ENCODE data around the gene PIK3CD.
"Not testable (repeated sequence)": the region's sequence is repeated elsewhere in the genome, so short reads cannot be mapped to it uniquely, and the experiment has no call there.

The PIK3CD gene

GRCh38 chr1:9753121-9753531 is 101.6 kb downstream of the PIK3CD start:
- H3K9me3 Mint-ChIP-seq, result no peaks in the 10 kb centered on the region
- no peaks in the 10 kb centered on the region for H3K27me3 Mint-ChIP-seq
- peaks cover 59% of the 10 kb centered on the region for H3K36me3 Mint-ChIP-seq (ENCODE audit: insufficient read depth)
- peaks cover 5% of the 10 kb centered on the region for H3K4me1 Mint-ChIP-seq
- no peak overlapping the region for H3K4me3 Mint-ChIP-seq
- DNase-seq (ENCODE audit: low spot score in 2 of 2) (no peak), ATAC-seq (replicated peaks; ENCODE audit: extremely low read depth, poor library complexity, severe bottlenecking) (no peak)
- no peak overlapping the region for H3K27ac Mint-ChIP-seq (ENCODE audit: low read depth)

GRCh38 chr1:9755441-9755995 is 104.0 kb downstream of the PIK3CD start:
- H3K9me3 Mint-ChIP-seq, result no peaks in the 10 kb centered on the region
- DNase-seq (ENCODE audit: low spot score in 2 of 2), result no peak
- peaks cover 10% of the 10 kb centered on the region for H3K4me1 Mint-ChIP-seq
- H3K27me3 Mint-ChIP-seq, result no peaks in the 10 kb centered on the region
- no peak overlapping the region for H3K4me3 Mint-ChIP-seq
- ATAC-seq (replicated peaks; ENCODE audit: extremely low read depth, poor library complexity, severe bottlenecking), result no peak
- H3K27ac Mint-ChIP-seq (ENCODE audit: low read depth), result peak overlapping the region; percentile 3
- peaks cover 42% of the 10 kb centered on the region for H3K36me3 Mint-ChIP-seq (ENCODE audit: insufficient read depth)

GRCh38 chr1:9758559-9759121 is 107.1 kb downstream of the PIK3CD start:
- Mint-ChIP-seq H3K27ac (ENCODE audit: low read depth) (no peak overlapping the region), H3K27me3 (no peaks in the 10 kb centered on the region), H3K4me1 (peaks cover 22% of the 10 kb centered on the region), H3K9me3 (no peaks in the 10 kb centered on the region), H3K4me3 (no peak overlapping the region), H3K36me3 (ENCODE audit: insufficient read depth) (peaks cover 20% of the 10 kb centered on the region)
- ATAC-seq (replicated peaks; ENCODE audit: extremely low read depth, poor library complexity, severe bottlenecking), result no peak
- DNase-seq (ENCODE audit: low spot score in 2 of 2), result no peak

GRCh38 chr1:9759939-9760338 is 108.4 kb downstream of the PIK3CD start:
- H3K4me3 Mint-ChIP-seq, result no peak overlapping the region
- H3K9me3 Mint-ChIP-seq, result no peaks in the 10 kb centered on the region
- peaks cover 14% of the 10 kb centered on the region for H3K36me3 Mint-ChIP-seq (ENCODE audit: insufficient read depth)
- peaks cover 31% of the 10 kb centered on the region for H3K4me1 Mint-ChIP-seq
- no peak for DNase-seq (ENCODE audit: low spot score in 2 of 2)
- no peaks in the 10 kb centered on the region for H3K27me3 Mint-ChIP-seq
- no peak for ATAC-seq (replicated peaks; ENCODE audit: extremely low read depth, poor library complexity, severe bottlenecking)
- H3K27ac Mint-ChIP-seq (ENCODE audit: low read depth), result no peak overlapping the region

- Mint-ChIP-seq H3K4me1 (peaks cover 32% of the 10 kb centered on the region), H3K36me3 (ENCODE audit: insufficient read depth) (peaks cover 10% of the 10 kb centered on the region), H3K27ac (ENCODE audit: low read depth) (no peak overlapping the region), H3K9me3 (no peaks in the 10 kb centered on the region), H3K4me3 (no peak overlapping the region), H3K27me3 (no peaks in the 10 kb centered on the region)
- no peak for ATAC-seq (replicated peaks; ENCODE audit: extremely low read depth, poor library complexity, severe bottlenecking)
- DNase-seq (ENCODE audit: low spot score in 2 of 2), result no peak
Measured at GRCh38 chr1:9760824-9761223, 109.3 kb downstream of the PIK3CD start.

- Mint-ChIP-seq H3K36me3 (ENCODE audit: insufficient read depth) (peaks cover 8% of the 10 kb centered on the region), H3K27me3 (no peaks in the 10 kb centered on the region), H3K9me3 (no peaks in the 10 kb centered on the region), H3K27ac (ENCODE audit: low read depth) (no peak overlapping the region), H3K4me1 (peaks cover 27% of the 10 kb centered on the region), H3K4me3 (no peak overlapping the region)
- no peak for DNase-seq (ENCODE audit: low spot score in 2 of 2)
- ATAC-seq (replicated peaks; ENCODE audit: extremely low read depth, poor library complexity, severe bottlenecking), result no peak
Measured at GRCh38 chr1:9761855-9762254, 110.3 kb downstream of the PIK3CD start.

- not testable (repeated sequence) for H3K4me3 Mint-ChIP-seq; DNase-seq (ENCODE audit: low spot score in 2 of 2); H3K9me3 Mint-ChIP-seq; H3K36me3 Mint-ChIP-seq (ENCODE audit: insufficient read depth); H3K27me3 Mint-ChIP-seq; ATAC-seq (replicated peaks; ENCODE audit: extremely low read depth, poor library complexity, severe bottlenecking)
- H3K4me1 Mint-ChIP-seq, result peaks cover 29% of the 10 kb centered on the region
- peak overlapping the region; percentile 74 for H3K27ac Mint-ChIP-seq (ENCODE audit: low read depth)
Measured at GRCh38 chr1:9762446-9762845, 110.9 kb downstream of the PIK3CD start.

GRCh38 chr1:9763914-9764313 is 112.4 kb downstream of the PIK3CD start:
- Mint-ChIP-seq H3K27me3 (no peaks in the 10 kb centered on the region), H3K4me1 (peaks cover 39% of the 10 kb centered on the region), H3K36me3 (ENCODE audit: insufficient read depth) (peaks cover 8% of the 10 kb centered on the region), H3K9me3 (no peaks in the 10 kb centered on the region), H3K4me3 (no peak overlapping the region), H3K27ac (ENCODE audit: low read depth) (no peak overlapping the region)
- ATAC-seq (replicated peaks; ENCODE audit: extremely low read depth, poor library complexity, severe bottlenecking) (no peak), DNase-seq (ENCODE audit: low spot score in 2 of 2) (no peak)

- peaks cover 39% of the 10 kb centered on the region for H3K4me1 Mint-ChIP-seq
- no peaks in the 10 kb centered on the region for H3K9me3 Mint-ChIP-seq
- ATAC-seq (replicated peaks; ENCODE audit: extremely low read depth, poor library complexity, severe bottlenecking) (no peak), DNase-seq (ENCODE audit: low spot score in 2 of 2) (no peak)
- peaks cover 12% of the 10 kb centered on the region for H3K36me3 Mint-ChIP-seq (ENCODE audit: insufficient read depth)
- no peaks in the 10 kb centered on the region for H3K27me3 Mint-ChIP-seq
- H3K27ac Mint-ChIP-seq (ENCODE audit: low read depth), result no peak overlapping the region
- H3K4me3 Mint-ChIP-seq, result no peak overlapping the region
Measured at GRCh38 chr1:9764550-9764949, 113.0 kb downstream of the PIK3CD start.

- peaks cover 28% of the 10 kb centered on the region for H3K4me1 Mint-ChIP-seq
- no peak for ATAC-seq (replicated peaks; ENCODE audit: extremely low read depth, poor library complexity, severe bottlenecking)
- no peak overlapping the region for H3K4me3 Mint-ChIP-seq
- H3K27ac Mint-ChIP-seq (ENCODE audit: low read depth), result peak overlapping the region; percentile 68
- no peaks in the 10 kb centered on the region for H3K9me3 Mint-ChIP-seq
- no peak for DNase-seq (ENCODE audit: low spot score in 2 of 2)
- no peaks in the 10 kb centered on the region for H3K27me3 Mint-ChIP-seq
- peaks cover 23% of the 10 kb centered on the region for H3K36me3 Mint-ChIP-seq (ENCODE audit: insufficient read depth)
Measured at GRCh38 chr1:9766759-9767442, 115.4 kb downstream of the PIK3CD start.

- Mint-ChIP-seq H3K9me3 (no peaks in the 10 kb centered on the region), H3K4me3 (no peak overlapping the region), H3K27ac (ENCODE audit: low read depth) (peak overlapping the region; percentile 68), H3K36me3 (ENCODE audit: insufficient read depth) (peaks cover 30% of the 10 kb centered on the region), H3K27me3 (no peaks in the 10 kb centered on the region), H3K4me1 (peaks cover 28% of the 10 kb centered on the region)
- no peak for DNase-seq (ENCODE audit: low spot score in 2 of 2)
- no peak for ATAC-seq (replicated peaks; ENCODE audit: extremely low read depth, poor library complexity, severe bottlenecking)
Measured at GRCh38 chr1:9767964-9768668, 116.6 kb downstream of the PIK3CD start.

GRCh38 chr1:9768983-9769382 is 117.5 kb downstream of the PIK3CD start:
- H3K36me3 Mint-ChIP-seq (ENCODE audit: insufficient read depth), result peaks cover 30% of the 10 kb centered on the region
- H3K9me3 Mint-ChIP-seq, result no peaks in the 10 kb centered on the region
- H3K27ac Mint-ChIP-seq (ENCODE audit: low read depth), result no peak overlapping the region
- no peak overlapping the region for H3K4me3 Mint-ChIP-seq
- DNase-seq (ENCODE audit: low spot score in 2 of 2) (no peak), ATAC-seq (replicated peaks; ENCODE audit: extremely low read depth, poor library complexity, severe bottlenecking) (no peak)
- peaks cover 25% of the 10 kb centered on the region for H3K4me1 Mint-ChIP-seq
- no peaks in the 10 kb centered on the region for H3K27me3 Mint-ChIP-seq

- peaks cover 30% of the 10 kb centered on the region for H3K36me3 Mint-ChIP-seq (ENCODE audit: insufficient read depth)
- no peaks in the 10 kb centered on the region for H3K9me3 Mint-ChIP-seq
- H3K4me3 Mint-ChIP-seq, result no peak overlapping the region
- no peak for DNase-seq (ENCODE audit: low spot score in 2 of 2)
- H3K27me3 Mint-ChIP-seq, result no peaks in the 10 kb centered on the region
- H3K27ac Mint-ChIP-seq (ENCODE audit: low read depth), result no peak overlapping the region
- ATAC-seq (replicated peaks; ENCODE audit: extremely low read depth, poor library complexity, severe bottlenecking), result no peak
- peaks cover 18% of the 10 kb centered on the region for H3K4me1 Mint-ChIP-seq
Measured at GRCh38 chr1:9770298-9770697, 118.8 kb downstream of the PIK3CD start.
